ENCODE results near the gene CYB5R3.
"Not testable (repeated sequence)": the region's sequence is repeated elsewhere in the genome, so short reads cannot be mapped to it uniquely, and the experiment has no call there.

CYB5R3 gene

GRCh38 chr22:42596336-42596735 is 52.9 kb downstream of the CYB5R3 start:
- no peak for DNase-seq

DNA sequence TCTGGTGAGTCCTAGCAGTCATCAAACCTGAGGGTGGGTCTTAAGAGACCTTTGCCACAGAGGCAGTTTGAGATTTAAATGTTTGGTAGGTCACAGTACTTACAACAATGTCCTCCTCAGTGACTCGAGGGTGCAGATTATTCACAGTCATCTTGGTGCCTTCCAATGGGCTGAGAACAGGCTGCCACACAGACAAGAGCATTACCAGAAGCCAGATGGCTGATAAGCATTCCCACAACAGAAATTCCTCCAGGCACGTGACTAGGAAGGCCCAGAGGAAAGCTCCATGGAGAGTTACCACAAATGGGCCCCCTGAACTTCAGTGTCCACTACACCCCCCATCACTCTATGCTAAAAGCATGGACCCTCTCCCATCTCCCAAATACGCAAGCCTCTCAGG is 53.8 kb downstream of the CYB5R3 start:
- no peak for DNase-seq

DNA sequence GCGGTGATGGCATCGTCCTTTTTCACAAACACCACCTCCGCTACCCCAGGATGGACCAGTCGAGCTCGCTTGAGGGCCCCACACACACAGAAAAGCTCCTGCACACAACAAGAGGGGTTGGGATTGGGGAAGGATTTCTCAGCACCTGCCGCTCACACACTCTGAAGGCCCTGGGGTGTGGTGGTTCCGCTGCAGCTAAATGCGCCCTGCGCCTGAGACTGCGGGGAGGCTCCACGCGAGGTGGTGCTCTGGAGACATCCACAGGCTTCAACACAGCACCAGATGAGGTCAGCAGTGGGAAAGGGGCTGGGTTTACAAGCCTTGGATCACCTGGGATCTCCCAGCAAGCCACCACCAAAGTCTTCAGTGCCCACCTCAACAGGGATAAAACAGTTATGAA is 57.2 kb downstream of the CYB5R3 start:
- no peak for DNase-seq

DNA sequence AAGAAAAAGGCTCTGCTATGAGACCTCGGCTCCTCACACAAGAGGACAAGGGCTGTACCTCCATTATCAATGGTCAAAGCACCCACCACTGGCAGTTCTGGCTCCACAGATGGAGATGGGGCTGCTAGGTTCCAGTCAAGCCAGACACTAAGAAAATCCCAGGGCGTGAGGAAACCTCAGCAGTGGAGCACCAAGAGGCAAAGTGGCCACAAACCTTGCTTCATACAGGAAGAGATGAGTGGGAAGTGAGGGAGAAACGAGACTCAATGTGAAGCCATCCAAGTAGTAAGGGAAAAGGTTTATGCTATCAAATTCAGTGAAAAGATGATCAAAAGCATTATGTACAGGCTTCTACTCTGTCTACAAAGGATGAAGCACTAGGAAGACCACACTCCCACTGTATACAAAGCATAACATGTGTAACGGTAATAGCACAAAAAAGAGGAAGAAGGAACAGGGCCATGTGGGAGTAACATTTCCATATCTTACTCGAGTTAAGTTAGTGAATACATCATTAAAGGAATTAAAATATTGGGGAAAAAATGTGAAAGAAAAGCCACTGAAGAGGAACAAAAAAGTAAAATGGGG is 61.5 kb downstream of the CYB5R3 start:
- DNase-seq = no peak

DNA sequence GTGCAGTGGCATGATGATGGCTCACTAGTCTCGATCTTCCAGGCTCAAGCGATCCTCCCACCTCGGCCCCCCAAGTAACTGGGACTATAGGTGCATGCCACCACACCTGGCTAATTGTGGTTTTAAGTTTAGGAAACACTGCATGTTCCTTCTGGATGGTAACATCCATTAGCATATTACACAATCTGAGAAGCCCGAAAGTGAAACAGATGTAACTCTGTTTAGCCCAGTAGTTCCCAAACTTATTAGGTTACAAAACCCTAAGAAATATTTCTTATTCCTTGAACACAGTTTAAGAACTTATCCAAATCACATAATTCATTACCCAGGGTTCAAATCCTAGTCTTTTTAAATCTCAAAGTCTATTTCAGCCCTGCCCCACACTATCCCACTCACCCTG is 62.8 kb downstream of the CYB5R3 start:
- DNase-seq = no peak

- no peak for DNase-seq
Measured at GRCh38 chr22:42585096-42585495, 64.1 kb downstream of the CYB5R3 start.

DNA sequence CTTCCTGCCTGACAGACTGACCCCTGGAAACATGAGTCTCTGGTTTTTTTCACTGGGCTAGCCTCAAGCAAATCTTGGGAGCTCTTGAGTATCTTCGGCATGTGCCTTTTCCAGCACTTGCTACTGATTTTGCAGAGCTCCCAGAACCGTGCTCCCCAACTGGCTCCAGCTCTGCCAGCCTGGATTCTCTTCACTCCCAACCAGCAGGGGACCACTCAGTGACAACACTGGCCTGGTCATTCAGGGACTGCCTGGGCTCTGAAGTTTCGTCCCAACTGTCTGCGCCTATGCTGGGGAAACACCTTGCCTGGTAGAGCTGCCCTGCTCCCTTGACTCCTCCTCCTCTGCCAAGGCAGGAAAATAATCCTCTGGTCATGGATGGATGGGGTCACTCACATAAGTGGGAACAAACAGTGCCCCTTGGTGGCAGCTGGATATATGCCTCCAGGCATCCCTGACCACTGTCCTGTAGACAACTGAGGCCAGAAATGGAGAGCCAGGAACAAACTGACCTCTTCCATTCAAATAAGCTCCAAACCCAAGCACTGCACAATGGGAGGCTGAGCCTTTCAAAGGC is 64.7 kb downstream of the CYB5R3 start:
- no peak for DNase-seq

- no peak for DNase-seq
Measured at GRCh38 chr22:42582987-42583386, 66.2 kb downstream of the CYB5R3 start.

- peak; percentile 75 for DNase-seq
Measured at GRCh38 chr22:42581762-42582716, 67.2 kb downstream of the CYB5R3 start.

GRCh38 chr22:42581194-42581761 is 67.9 kb downstream of the CYB5R3 start:
- DNase-seq = not testable (repeated sequence)

DNA sequence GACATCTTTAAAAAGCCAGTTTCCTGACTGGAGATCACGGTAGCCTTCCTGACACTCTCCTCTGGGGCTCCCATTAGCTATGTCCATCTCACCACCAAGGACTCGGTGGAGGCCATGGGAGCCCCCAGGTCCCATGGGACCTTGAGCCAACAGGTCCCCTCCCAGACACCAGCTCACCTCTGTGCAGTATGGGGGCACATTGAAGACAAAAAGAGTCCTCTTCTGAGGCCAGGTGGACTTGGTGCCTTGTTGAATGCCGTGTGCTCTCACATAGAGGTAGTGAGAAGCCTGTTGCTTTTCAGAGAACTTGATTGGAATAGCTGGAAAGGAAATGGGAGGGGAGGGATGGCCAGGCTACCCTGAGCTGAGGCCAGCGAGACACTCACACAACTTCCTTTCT is 69.2 kb downstream of the CYB5R3 start:
- DNase-seq = not testable (repeated sequence)

GRCh38 chr22:42577623-42578240 is 71.5 kb downstream of the CYB5R3 start:
- DNase-seq = no peak

DNA sequence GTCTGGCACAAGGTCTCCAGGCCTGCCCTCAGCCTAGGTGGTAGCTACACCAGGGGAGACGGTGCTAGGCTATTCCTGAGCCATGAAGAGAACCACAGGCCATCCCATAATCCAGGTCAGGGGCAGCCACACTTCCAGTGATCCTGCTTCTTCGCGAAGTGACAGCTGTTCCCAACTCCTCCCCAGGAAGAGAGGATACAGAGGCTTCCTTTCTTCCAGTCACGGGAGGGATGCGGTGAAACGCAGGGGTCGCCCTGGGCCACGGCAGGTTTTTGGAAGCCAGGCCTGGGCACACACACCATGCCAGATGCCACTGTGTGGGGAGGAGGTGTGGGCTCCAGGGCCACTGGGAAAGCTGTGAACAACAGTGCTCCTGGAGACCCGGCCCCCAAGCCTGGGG is 72.1 kb downstream of the CYB5R3 start:
- DNase-seq = not testable (repeated sequence)

GRCh38 chr22:42575996-42576574 is 73.1 kb downstream of the CYB5R3 start:
- DNase-seq = not testable (repeated sequence)

GRCh38 chr22:42574468-42574867 is 74.7 kb downstream of the CYB5R3 start:
- not testable (repeated sequence) for DNase-seq

- not testable (repeated sequence) for DNase-seq
Measured at GRCh38 chr22:42574046-42574445, 75.1 kb downstream of the CYB5R3 start.

DNA sequence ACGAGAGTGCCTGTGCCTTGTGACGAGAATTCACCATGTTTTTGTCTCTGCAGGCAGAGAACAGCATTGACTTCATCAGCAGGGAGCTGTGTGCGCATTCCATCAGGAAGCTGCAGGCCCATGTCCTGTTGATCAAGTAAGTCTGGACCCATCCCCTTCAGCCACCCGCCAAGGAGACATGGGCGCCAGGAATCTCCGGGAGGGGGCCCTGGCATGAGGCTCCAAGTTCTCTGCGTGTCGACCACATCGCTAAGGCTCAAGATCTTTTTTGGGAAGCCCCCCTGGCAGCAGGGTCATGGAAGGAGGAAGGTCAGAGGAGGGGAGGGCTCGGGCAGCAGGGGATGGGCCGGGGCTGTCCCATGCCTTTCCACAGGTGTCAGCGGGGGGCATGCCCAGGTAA is 78.1 kb downstream of the CYB5R3 start:
- not testable (repeated sequence) for DNase-seq

- not testable (repeated sequence) for DNase-seq
Measured at GRCh38 chr22:42570580-42570979, 78.6 kb downstream of the CYB5R3 start.

- not testable (repeated sequence) for DNase-seq
Measured at GRCh38 chr22:42567950-42568349, 81.2 kb downstream of the CYB5R3 start.
